Hippocampal formation (tissue), 2 donors: ENCODE data around the gene INVS.

ENCODE experiments used
- DNase-seq, 2 donors: peaks; one replicate each; lab custom pipeline; 2025; lab: John Stamatoyannopoulos, UW

The INVS gene

DNA sequence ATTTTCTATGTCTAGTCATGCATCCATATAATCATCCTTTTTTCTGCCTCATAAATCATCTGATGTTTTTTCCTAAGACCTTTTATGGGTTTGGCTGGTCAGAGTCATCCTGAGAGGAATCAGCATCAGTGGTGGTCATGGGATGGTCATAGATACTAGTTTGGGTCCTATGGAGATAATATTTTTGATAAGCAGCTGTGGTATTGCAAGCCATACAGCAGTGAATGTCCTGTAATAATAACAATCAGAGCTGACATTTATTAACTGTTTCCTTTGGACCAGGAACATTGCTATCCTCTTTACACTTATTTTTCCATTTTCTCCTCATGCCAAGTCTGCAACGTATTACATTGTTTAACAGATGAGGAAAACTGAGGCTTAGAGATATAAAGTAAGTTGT lies 170.6 kb downstream of the INVS start:
- no peak for DNase-seq

DNA sequence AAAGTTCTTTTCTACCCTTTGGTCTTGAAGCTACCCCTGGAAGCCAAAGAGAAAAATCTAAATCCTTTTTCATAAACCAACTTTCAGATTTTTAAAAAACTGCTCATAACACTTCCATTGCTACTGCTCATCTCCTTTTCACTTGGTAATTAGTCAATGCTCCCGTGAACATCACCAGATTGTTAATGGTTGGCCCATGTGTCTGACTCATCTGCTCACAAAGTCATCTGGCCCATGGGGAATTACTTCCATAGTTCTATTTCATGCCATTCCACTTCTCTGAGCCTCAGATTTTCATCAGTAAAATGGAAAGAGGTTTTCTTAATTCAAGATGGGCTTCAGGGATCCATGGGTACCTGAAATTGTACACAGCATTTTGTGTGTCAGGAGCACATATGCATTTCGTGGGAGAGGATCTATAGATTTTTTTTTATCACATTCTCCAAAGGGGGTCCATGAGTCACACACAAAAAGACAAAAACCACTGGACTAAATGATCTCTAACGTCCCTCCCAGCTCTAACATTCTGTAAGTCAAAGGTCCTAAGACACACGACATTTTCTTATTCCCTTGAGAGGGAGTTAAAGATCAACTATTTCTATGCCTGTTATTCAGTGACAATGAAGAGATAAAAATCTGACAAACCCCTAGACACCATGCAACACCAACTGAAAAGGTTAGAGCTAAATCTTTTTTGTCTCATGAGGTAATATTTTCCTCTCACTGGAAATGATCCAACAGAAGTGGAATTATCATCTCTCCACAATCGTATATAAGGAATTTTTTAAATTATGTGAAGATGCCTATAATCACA lies 178.3 kb downstream of the INVS start:
- no peak for DNase-seq

- DNase-seq: no peak
These were observed 182.0 kb downstream of the INVS start for GRCh38 chr9:100281066-100281465.

DNA sequence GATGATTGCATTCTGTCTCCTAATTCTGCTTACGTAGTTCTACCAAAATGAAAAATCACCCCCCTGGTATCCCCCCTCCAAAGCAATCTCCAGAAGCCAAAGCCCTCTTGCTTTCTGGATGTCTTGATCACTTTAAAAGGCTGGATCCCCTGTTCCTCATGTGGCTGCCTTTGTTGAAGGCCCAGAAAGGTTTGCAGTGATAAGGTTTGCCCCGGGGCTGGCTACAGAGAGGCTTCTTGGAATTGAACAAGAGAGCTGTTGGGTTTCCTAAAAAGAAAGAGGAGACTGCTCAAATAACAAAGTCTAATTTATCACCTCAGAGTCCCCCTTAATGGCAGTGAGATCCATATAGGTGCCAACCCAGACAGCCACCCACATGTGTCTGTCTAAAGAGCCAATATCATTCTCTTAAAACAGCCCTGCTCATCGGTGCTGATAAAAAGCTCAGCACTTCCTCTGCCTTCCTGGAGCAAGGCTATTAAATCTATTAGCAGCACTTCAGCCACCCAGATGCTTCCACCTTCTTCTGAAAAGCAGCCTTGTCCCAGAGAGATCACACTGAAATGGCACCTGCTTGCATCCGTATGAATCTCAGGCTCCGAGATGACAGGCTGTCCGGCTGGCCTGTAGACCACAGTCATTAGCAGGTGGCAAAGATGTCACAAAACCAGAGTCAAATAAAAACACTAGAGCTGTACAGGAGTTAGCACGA lies 182.8 kb downstream of the INVS start:
- no peak for DNase-seq

DNA sequence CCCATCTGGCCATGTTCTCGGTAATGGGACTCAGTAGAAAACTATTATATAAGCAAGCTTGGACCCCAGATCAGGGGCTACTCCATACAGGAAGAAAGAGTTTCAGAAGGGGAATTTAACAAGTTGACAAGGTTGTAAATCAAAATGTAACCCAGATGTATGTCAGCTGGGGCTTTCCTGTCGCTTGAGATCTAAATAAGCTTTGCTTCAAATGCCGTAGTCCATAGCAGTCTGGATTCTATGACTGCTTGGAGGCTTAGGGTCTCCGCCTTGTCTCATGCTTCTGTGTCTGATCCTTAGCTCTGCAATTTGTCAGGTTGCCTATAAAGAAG lies 183.3 kb downstream of the INVS start:
- no peak for DNase-seq

DNA sequence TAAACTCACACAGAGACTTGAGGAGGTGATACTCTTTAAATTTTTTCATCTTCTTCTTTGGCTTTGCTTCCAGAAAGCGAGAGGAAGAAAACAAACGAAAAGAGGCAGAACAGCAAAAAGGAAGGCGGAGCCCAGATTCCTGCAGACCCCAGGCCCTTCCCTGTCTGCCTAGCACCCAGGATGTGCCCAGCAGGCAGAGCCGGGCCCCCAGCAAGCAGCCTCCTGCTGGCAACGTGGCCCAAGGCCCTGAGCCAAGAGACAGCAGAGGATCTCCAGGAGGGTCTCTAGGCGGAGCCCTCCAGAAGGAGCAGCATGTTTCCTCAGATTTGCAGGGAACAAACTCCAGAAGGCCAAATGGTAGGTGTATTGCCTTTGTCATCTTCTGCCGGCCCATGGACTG lies 185.2 kb downstream of the INVS start:
- no peak for DNase-seq

DNA sequence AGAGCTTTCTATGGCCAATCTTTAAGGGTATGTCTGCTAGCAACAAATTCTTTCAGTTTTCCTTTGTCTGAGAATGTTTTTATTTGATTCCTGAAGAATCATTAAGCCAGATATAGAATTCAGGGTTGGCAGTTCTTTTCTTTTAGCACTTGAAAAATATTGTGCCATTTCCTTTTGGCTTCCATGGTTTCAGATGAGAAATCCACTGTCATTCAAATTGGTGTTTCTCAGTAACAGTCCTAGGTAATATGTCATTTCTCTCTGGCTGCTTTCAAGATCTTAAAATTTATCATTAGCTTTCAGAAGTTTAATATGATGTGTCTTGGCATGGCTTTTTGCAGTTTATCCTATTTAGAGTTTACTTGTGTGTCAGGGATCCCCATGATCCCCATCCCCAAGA lies 186.0 kb downstream of the INVS start:
- no peak for DNase-seq

DNA sequence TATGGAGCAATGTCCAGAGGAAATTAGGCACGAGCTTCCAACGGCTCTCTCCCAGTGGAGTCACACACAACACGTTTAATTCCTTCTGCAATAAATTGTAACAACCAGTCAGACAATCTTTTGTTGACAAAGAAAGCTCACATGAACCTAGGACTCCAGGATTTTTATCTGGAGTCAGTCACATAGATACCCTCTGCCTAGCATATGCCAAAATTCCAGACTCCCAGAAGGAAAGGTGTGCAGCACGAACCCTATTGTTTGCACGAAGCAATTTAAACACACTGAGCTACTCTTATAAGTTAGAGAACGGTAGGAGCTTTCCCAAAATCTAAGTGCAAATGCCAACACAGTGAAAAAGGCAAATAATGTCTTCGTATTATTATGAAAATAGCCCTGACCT lies 186.6 kb downstream of the INVS start:
- no peak for DNase-seq

GRCh38 chr9:100286257-100286656 lies 187.2 kb downstream of the INVS start:
- no peak for DNase-seq

- no peak for DNase-seq
These were observed 188.1 kb downstream of the INVS start for GRCh38 chr9:100287186-100287585.

GRCh38 chr9:100290714-100291113 lies 191.7 kb downstream of the INVS start:
- DNase-seq: no peak

DNA sequence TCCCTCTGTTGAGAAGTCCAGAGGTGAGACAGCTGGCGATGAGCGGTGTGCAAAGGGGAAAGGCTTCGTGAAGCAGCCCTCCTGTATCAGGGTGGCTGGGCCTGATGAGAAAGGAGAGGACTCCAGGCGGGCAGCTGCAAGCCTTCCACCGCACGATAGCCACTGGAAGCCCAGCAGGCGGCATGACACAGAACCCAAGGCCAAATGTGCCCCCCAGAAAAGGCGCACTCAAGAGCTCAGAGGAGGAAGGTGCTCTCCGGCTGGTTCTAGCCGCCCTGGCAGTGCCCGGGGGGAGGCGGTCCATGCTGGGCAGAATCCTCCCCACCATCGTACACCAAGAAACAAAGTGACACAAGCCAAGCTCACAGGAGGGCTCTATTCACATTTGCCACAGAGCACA lies 193.4 kb downstream of the INVS start:
- no peak for DNase-seq

DNA sequence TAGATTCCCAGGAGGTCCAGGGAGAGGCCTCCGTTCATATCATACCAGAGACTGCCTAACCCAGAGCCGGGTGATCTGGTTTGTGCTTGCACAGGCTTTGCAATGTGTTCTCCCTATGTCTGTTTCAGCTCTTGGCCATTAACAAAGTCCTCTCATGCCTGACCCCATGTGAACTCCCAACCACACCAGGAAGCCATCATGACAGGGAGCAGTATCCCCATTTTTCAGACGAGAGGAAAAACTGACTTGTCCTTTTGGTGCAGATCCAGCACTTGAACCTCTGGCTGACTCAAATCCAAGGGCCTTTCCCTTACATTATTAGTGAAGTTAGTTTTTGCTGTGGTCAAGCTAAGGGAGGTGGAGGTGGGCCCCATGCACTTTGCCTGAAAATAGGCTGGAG lies 195.3 kb downstream of the INVS start:
- no peak for DNase-seq

DNA sequence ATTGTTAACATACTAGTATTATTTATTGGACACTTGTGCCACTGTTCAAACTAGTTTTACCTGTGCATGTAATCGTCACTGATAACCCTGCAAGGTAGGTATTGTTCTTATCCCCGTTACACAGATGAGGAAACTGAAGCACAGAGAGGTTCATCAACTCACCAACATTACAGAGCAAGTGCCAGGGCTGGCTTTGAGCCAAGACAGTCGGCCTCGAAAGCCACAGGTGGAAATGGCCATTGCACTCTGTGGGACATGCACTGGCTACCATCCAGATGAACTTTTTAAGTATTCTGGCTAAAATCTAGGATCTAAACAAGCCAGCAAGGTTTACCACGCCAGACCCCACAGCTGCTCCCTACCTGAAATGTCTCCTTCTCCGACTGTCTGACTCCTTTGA lies 195.8 kb downstream of the INVS start:
- DNase-seq: no peak

DNA sequence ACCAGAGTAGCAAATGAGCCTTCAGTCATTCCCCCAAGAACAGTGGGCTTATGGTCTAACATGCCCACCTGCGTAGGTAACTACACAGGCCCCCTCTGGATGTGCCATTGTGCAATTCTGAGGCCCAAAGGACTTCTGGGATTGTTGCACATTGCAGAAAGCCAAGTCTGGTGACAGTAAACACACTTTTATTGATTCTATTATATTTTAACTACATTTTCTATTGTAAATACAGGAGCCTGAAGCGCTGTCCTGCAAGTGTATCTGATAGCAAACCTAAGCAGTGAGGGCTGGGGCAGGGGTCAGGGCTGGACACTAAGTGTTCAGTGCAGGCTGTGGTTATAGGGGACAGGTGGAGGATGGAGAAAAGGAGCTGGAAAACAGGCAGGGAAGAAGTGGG lies 196.2 kb downstream of the INVS start:
- DNase-seq: no peak

DNA sequence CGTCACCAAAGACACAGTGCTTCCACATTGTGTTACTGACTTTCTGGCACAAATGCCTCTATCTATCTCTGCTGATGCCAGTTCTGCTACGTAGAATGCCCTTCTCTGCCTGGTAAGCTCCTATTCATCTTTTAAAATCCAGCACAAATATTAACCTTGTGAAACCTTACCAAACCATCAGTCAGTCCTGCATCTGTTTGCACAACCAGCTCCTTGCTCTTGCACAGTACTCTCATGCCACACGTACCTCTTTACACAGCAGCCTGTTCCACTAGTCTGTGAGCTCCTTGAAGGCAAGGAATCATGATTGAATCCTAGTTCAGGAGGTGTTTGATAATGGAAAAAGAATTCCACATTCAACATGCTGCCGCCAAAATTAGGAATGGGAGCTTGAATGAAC lies 197.4 kb downstream of the INVS start:
- DNase-seq: no peak

GRCh38 chr9:100298378-100298777 lies 199.3 kb downstream of the INVS start:
- no peak for DNase-seq

DNA sequence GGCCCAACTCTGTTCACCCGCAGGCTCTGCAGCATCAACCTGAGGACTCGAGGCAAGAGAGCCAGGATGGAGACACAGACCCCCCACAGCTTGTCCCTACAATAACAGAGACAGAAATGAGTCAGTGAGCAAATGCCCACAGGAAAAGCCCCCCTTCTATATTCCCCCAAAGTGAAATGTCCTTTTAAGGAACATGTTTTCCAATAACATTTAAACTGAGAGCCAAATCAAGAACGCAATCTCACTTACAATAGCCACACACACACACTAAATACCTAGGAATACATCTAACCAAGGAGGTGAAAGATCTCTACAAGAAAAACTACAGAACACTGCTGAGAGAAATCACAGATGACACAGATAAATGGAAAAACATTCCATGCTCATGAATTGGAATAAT lies 204.7 kb downstream of the INVS start:
- DNase-seq: no peak

GRCh38 chr9:100306283-100306682 lies 207.2 kb downstream of the INVS start:
- no peak for DNase-seq

- no peak for DNase-seq
These were observed 208.0 kb downstream of the INVS start for GRCh38 chr9:100307080-100307479.

- no peak for DNase-seq
These were observed 210.0 kb downstream of the INVS start for GRCh38 chr9:100308965-100309564.

- DNase-seq: no peak
These were observed 210.9 kb downstream of the INVS start for GRCh38 chr9:100309992-100310391.

GRCh38 chr9:100315561-100315960 lies 216.5 kb downstream of the INVS start:
- DNase-seq: no peak
